HEK293 (cell line): ENCODE results near the gene RXFP4.

Experiments used
- FEZF1 ChIP-seq: fragments of 450-650 bp; formaldehyde crosslinking; IDR thresholded peaks from 2 replicates; pipeline ENCODE4 v1.5.1; 2016; ENCODE audit warnings: missing biosample characterization, missing genetic modification characterization
- HIC1 ChIP-seq: fragments of 450-650 bp; formaldehyde crosslinking; IDR thresholded peaks from 2 replicates; pipeline ENCODE4 v1.5.1; 2016; ENCODE audit warnings: missing biosample characterization, missing genetic modification characterization
- KLF7 ChIP-seq: fragments of 450-650 bp; formaldehyde crosslinking; IDR thresholded peaks from 2 replicates; pipeline ENCODE4 v1.5.1; 2016; ENCODE audit warnings: missing biosample characterization, missing genetic modification characterization, borderline replicate concordance
- KLF8 ChIP-seq: fragments of 450-650 bp; formaldehyde crosslinking; IDR thresholded peaks from 2 replicates; pipeline ENCODE4 v1.5.1; 2016; ENCODE audit warnings: missing biosample characterization, missing genetic modification characterization
- PRDM10 ChIP-seq: fragments of 450-650 bp; formaldehyde crosslinking; IDR thresholded peaks from 2 replicates; pipeline ENCODE4 v1.5.1; 2016; ENCODE audit warnings: missing biosample characterization, missing genetic modification characterization
- SCRT1 ChIP-seq: fragments of 450-650 bp; formaldehyde crosslinking; IDR thresholded peaks from 2 replicates; pipeline ENCODE4 v1.5.1; 2016; ENCODE audit warnings: missing biosample characterization, missing genetic modification characterization, borderline replicate concordance
- SCRT2 ChIP-seq: fragments of 450-650 bp; formaldehyde crosslinking; IDR thresholded peaks from 2 replicates; pipeline ENCODE4 v1.5.1; 2016; ENCODE audit warnings: missing biosample characterization, missing genetic modification characterization
- ZBTB10 ChIP-seq: fragments of 450-650 bp; formaldehyde crosslinking; IDR thresholded peaks from 2 replicates; pipeline ENCODE4 v1.5.1; 2016; ENCODE audit warnings: missing biosample characterization, missing genetic modification characterization
- ZBTB17 ChIP-seq: fragments of 450-650 bp; formaldehyde crosslinking; IDR thresholded peaks from 2 replicates; pipeline ENCODE4 v1.5.1; 2016; ENCODE audit warnings: missing biosample characterization, missing genetic modification characterization
- ZBTB21 ChIP-seq: fragments of 450-650 bp; formaldehyde crosslinking; IDR thresholded peaks from 2 replicates; pipeline ENCODE4 v1.5.1; 2017; ENCODE audit warnings: missing biosample characterization, missing genetic modification characterization
- ZBTB26 ChIP-seq: fragments of 450-650 bp; formaldehyde crosslinking; optimal IDR thresholded peaks from 2 replicates; pipeline ENCODE3; 2016; ENCODE audit warnings: missing biosample characterization, mild to moderate bottlenecking, missing genetic modification characterization
- ZBTB8A ChIP-seq: fragments of 450-650 bp; formaldehyde crosslinking; IDR thresholded peaks from 2 replicates; pipeline ENCODE4 v1.5.1; 2016; ENCODE audit warnings: missing biosample characterization, missing genetic modification characterization
- ZFHX2 ChIP-seq: fragments of 450-650 bp; formaldehyde crosslinking; conservative IDR thresholded peaks from 2 replicates; pipeline ENCODE4 v1.5.1; 2016; ENCODE audit warnings: missing biosample characterization, missing genetic modification characterization
- ZNF157 ChIP-seq: fragments of 450-650 bp; formaldehyde crosslinking; IDR thresholded peaks from 2 replicates; pipeline ENCODE4 v1.5.1; 2016; ENCODE audit warnings: missing biosample characterization, missing genetic modification characterization
- ZNF18 ChIP-seq: fragments of 450-650 bp; formaldehyde crosslinking; IDR thresholded peaks from 2 replicates; pipeline ENCODE4 v1.5.1; 2016; ENCODE audit warnings: missing biosample characterization, missing genetic modification characterization
- ZNF366 ChIP-seq: fragments of 450-650 bp; formaldehyde crosslinking; conservative IDR thresholded peaks from 2 replicates; pipeline ENCODE4 v1.5.1; 2016; ENCODE audit warnings: missing biosample characterization, missing genetic modification characterization
- ZNF398 ChIP-seq: fragments of 450-650 bp; formaldehyde crosslinking; IDR thresholded peaks from 2 replicates; pipeline ENCODE4 v1.5.1; 2017; ENCODE audit warnings: missing biosample characterization, missing genetic modification characterization
- ZNF449 ChIP-seq: fragments of 450-650 bp; formaldehyde crosslinking; IDR thresholded peaks from 2 replicates; pipeline ENCODE4 v1.5.1; 2017; ENCODE audit warnings: missing biosample characterization, mild to moderate bottlenecking, missing genetic modification characterization, moderate library complexity
- ZNF692 ChIP-seq: fragments of 450-650 bp; formaldehyde crosslinking; IDR thresholded peaks from 2 replicates; pipeline ENCODE4 v1.5.1; 2016; ENCODE audit warnings: missing biosample characterization, missing genetic modification characterization
- ZNF843 ChIP-seq: fragments of 450-650 bp; formaldehyde crosslinking; IDR thresholded peaks from 2 replicates; pipeline ENCODE4 v1.5.1; 2016; ENCODE audit warnings: missing biosample characterization, missing genetic modification characterization

Gene RXFP4

GRCh38 chr1:155976062-155976912 is 34.8 kb downstream of the RXFP4 start (continued):
- TF ChIP-seq ZNF843 (tag by site-specific recombination), result peak; percentile 54
- TF ChIP-seq SCRT1 (tag by site-specific recombination), result no peak
- no peak for TF ChIP-seq SCRT2 (tag by site-specific recombination)
- TF ChIP-seq KLF8 (tag by site-specific recombination), result 0 out of 2 replicates have a peak, but pooled peaks have one; percentile 15
- TF ChIP-seq ZNF18, result no peak
- TF ChIP-seq ZNF398, result peak; percentile 95
- TF ChIP-seq ZBTB10 (tag by site-specific recombination), result 0 out of 2 replicates have a peak, but pooled peaks have one; percentile 45
- 0 out of 2 replicates have a peak, but pooled peaks have one; percentile 57 for TF ChIP-seq KLF7 (tag by site-specific recombination)
- TF ChIP-seq ZFHX2, result peak; percentile 98
- TF ChIP-seq ZBTB26 (tag by site-specific recombination), result peak; percentile 4
- TF ChIP-seq ZNF692 (tag by site-specific recombination), result peak; percentile 16
- TF ChIP-seq ZNF366, result no peak; the same call in 1 of the 2 replicates
- TF ChIP-seq ZBTB8A (tag by site-specific recombination), result peak; percentile 72
- peak; percentile 45; the same call in 1 of the 2 replicates for TF ChIP-seq ZBTB17 (tag by site-specific recombination)
- peak; percentile 78 for TF ChIP-seq PRDM10 (tag by site-specific recombination)
- peak; percentile 48; the same call in 1 of the 2 replicates for TF ChIP-seq HIC1 (tag by site-specific recombination)
- TF ChIP-seq ZNF157 (tag by site-specific recombination), result no peak
- 0 out of 2 replicates have a peak, but pooled peaks have one; percentile 39 for TF ChIP-seq ZNF449 (tag by site-specific recombination)
- peak; percentile 98 for TF ChIP-seq FEZF1 (tag by site-specific recombination)
- peak; percentile 38; the same call in 1 of the 2 replicates for TF ChIP-seq ZBTB21 (tag by site-specific recombination)
